GM18907 (cell line): Measurements from ENCODE around the gene GAMT.
"Not testable (repeated sequence)": the region's sequence is repeated elsewhere in the genome, so short reads cannot be mapped to it uniquely, and the experiment has no call there.

Experiments used
- ATAC-seq: cut with Tn5 transposase; IDR thresholded peaks from one replicate; pipeline ENCODE4 v1.9.1; 2021; ENCODE audit warnings: mild to moderate bottlenecking, moderate library complexity; ENCODE audit not compliant: unreplicated experiment

GAMT gene

DNA sequence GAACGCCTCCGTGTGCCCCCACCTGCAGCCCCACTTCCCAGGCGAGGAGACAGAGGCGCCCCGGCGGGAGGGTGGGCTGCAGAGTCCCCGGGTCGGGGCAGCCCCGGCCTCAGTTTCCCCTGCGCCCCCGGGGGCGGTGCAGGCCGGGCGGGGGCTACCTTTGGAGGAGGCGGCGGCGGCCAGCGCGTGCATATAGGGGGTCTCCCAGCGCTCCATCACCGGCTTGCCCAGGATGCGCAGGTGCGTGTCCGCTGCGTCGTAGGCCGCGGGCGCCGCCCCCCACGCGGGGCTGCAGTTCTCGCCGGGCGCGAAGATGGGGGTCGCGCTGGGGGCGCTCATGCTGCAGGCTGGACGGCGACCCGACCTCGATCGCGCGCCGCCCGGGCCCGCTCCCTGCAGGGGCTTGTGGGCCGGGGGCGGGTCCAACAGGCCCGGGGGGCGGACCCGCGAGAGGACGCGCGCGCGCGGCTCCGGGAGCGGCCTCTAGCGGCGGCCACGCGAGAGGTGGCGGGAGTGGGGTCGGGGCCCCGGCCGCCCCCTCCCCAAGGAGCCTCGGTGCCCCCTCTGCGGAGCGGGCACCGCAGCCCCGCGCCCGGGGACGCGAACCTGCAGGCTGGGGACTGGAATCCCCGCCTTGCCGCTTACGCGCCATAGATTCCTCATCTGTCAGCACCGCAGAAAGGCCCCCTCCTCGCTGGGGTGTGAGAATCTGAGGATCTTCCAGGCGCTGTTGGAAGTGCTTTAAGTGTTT is at the start of gene GAMT:
Gene GAMT (minus strand): TSS at position 405 of the 751 bp plus-strand sequence. CDS start 66 bp downstream, at position 339.
- no peak for ATAC-seq

DNA sequence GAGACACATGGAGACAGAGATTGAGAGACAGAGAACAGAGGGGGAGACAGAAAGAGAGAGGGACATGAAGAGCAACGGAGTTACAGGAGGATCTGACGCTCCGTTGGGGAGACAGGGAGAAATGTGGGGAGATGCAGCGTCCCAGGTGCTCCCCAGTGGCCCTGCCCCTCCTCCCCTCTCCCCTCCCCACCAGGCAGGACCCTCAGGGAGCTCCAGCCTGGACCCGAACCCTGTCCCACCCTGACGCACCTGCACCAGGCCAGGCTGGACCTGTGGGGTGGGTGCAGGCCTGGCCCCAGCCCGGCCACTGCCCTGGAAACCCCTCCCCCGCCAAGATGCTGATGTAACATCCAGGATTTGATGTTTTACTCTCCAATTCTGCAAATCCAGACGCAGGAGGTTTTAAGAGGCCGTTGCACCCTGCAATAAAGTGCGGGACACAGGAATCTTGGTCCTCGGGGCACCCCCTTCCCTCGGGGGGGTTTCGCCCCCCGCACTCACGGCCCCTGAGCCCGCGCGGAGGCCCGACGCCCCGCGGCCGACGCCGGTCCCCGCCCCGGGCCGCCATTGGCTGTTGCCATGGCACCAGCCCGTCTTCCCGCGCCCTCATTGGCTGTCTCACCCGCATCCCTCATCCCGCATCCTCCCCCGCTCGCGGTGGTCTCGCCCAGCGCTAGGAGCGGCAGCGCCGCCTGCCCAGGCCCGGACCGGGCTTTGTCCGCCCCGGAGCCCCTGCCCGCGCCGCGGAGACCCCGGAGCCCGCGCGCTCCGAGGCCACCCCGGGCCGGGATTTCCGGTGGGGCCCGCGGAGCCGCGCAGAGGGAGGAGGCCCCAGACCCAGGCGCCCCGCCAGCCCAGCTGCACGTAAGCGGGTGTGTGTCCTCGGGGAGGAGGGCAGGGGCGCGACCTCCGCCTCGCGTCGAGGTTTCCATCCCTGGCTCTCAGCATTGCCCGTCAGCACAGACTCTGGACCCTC is 48.4 kb upstream of the GAMT start, which contains the start of gene APC2:
Gene APC2 (plus strand): TSS at position 655 of the 976 bp plus-strand sequence. CDS start 2,881 bp downstream, outside the sequence.
- no peak for ATAC-seq

DNA sequence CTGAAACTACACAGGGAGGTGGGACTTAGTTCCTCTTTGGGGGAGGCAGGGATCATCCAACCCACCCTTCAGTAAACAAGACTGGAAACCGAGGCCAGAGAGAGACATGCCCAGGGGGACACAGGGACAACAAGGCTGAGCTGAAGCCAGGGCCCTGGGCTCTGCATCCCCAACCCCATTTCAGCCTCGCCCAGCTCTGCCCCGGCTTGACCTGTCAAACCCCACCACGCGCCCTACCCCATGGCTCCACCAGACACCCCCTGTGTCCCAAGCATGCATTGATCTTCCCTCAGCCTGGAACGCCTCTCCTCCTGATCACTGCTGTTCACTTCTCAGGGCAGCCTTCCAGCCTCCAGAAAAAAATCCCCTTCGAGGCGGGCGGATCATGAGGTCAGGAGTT is 46.6 kb upstream of the GAMT start:
- ATAC-seq = no peak

DNA sequence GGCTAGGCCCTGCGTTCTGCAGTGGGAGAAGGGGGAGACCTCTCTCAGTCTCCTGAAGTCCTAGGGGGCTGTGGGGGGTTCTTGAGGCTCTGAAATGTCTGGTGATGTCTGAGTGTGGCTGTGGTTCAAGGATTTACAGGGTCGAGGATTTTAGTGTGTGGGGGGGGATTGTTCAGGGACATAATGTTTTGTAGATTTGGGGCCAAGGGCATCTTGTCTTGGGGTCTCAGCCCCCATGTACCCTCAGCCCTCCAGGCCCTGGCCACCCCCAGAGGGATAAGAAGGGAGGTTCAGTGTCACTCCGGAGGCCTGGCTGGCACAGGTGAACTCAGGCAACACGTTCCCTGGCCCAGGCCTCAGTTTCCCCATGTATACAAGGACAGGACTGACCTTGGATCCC is 46.2 kb upstream of the GAMT start:
- no peak for ATAC-seq

DNA sequence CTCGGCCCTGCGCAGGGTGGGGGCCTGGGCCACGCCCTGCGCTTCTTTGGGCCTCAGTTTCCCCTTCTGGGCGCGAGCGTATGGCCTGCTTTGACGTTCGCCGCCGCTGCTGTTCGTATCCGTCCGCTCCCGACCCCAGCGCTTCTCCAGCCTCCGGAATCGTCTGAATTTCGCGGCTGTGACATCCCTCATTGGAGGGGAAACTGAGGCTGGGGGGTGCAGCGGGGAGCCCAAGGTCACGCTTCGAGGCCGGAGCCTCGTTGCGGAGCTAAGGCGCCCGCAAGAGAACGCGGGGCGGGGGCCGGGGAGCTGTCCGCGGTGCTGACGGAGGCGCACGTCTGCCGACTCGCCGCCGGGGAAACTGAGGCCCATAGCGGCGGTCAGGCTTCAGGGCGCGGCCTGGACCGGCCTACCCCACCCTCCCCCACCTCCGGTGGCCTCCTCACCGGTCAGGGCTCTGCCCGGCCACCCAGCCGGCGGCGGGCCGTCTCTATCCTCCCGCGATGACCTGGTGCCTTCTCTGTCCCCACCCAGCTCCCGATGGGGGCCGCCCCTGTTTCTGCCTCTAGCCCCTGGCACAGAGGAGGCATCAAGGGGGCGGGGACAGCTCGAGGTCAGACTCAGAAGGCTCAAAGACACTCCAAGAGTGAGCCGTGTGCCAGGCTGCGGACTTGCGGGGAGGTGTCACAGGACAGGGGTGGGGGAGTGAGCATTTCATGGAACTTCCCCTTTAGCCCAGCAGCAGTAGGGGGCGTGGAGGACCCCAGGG is 45.6 kb upstream of the GAMT start:
- no peak for ATAC-seq

DNA sequence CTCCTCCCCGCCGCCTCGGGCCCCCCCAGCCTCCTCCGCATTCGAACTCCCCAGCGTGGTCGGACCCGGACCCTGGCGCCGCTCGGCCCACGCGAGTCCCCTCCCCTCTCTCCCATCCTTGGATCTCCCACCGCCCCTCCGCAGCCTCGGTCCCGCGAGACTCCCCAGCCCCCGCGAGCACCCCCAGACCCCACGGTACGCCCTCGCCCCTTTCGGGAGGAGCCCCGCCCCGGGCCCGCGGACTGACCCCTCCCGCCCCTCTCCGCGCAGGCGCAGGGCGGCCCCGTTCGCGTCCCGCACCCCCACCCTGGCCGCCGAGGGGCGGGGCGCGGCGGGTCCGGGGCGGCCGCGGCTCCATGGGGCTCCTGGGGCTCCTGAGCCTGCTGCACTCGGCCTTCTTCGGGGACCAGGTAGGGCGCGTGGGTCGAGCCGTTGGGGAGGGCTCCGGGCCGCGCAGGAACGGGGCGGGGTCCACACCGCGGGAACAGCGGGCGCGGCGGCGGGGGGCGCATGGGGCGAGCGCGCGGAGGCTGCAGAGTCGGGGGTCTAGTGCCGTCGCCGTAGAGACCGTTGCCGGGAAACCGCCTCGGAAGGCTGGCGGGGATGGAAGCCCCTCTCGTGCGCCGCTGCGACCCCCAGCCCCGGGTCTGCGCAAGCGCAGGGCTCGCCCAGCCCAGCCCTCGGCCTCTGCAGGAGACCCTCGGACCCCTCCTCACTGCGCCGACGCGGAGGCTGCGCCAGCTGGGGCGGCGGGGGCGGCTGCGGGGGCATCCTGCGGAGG is 44.8 kb upstream of the GAMT start:
- no peak for ATAC-seq

DNA sequence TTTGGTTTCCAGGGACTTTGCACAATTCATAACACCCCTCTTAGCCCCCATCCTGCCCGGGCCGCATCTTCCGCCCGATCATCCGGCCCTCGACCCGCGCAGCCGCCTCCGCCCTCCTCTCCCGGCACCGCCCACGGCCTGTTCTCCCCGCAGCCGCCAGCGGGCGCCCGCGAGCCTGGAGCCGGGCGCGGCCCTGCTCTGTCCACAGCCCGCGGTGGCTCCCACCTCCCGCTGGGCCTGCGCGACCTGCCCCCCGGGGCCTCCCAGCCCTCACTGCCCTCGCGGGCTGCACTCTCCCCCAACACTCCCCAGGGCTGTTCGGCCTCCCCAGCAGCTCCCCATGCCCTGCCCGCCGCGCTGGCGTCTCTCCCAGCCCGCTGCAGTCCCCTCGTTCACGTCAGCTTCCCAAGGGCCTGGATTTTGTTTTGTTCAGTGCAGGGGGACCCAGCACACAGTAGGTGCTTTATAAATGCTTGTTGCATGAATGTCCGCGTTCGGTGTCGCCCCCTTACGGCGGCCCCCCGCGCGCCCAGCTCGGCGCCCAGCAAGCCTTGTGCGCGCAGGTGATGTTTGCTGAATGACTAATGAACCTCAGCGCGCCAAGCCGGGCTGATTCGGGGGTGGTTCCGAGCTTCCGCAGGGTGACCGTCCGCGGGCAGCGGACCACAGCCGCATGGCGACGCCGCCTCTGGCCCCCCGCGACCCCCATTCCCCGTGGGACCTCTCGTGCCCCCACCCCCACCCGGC is 44.0 kb upstream of the GAMT start:
- ATAC-seq = peak; percentile 73

DNA sequence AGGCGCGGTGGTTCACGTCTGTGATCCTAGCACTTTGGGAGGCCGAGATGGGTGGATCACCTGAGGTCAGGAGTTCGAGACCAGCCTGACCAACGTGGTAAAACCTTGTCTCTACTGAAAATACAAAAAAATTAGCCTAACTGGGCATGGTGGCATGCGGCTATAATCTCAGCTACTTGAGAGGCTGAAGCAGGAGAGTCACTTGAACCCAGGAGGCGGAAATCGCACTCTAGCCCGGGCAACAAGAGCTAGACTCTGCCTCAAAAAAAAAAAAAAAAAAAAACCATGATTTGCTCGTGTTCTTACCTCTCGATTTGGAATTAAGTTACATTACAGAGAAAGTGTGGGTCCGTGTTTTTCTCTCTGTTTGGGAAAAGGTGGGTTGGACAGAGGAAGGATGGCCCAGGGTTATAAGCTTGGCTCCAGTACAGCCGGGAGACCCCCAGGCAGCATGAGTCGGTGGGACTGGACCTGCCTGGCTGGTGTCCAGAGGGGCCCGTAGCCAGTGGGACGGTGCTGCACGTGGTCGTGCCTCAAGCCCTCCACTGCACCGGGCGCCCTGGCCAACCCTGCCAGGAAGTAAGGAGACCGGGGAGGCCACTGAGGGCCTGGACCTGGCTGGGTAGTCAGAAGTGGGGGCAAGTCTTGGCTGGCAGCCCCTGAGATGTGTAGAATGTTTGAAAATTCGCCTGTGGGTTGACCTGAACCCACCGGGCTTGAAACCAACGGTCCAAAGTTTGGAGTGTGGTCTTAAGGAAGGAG is 40.5 kb upstream of the GAMT start:
- ATAC-seq = no peak

DNA sequence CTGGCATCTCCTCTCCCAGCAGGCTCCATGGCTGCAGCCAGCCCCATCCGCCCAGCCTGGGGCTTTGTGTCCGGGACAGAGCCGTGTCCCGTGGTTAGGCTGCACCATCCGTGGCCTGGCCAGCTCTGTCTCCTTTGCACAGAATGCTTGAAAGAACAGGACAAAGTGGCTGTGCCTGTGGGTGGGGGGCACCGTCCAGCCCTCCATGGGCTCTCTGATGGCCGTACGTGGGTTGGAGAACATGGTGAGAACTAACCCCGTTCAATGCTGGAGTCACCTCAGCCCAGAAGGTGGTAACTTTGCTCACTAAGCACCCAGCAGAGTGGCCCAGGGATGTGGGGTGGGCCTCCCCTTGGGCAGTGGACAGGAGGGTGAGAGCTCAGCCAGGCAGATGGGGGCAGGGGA is 39.7 kb upstream of the GAMT start:
- no peak for ATAC-seq

DNA sequence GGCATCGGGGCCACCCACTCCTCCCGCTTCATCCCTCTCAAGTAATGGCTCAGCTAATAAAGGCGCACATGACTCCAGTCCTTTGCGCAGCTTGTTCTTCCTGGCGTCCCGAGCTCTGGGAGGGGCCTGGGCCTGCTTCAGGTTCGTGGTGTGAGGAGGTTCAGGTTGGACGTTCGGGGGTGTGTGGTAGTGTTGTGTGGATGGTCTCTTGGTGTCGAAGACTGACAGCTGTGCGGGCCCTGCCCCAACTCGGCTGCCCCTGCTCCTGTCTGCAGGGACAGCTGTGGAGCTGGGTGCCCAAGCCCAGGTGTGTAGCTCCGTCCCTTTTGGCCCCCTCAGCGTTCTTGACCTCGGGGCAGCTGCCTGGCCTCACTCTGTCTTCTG is 39.1 kb upstream of the GAMT start:
- no peak for ATAC-seq

DNA sequence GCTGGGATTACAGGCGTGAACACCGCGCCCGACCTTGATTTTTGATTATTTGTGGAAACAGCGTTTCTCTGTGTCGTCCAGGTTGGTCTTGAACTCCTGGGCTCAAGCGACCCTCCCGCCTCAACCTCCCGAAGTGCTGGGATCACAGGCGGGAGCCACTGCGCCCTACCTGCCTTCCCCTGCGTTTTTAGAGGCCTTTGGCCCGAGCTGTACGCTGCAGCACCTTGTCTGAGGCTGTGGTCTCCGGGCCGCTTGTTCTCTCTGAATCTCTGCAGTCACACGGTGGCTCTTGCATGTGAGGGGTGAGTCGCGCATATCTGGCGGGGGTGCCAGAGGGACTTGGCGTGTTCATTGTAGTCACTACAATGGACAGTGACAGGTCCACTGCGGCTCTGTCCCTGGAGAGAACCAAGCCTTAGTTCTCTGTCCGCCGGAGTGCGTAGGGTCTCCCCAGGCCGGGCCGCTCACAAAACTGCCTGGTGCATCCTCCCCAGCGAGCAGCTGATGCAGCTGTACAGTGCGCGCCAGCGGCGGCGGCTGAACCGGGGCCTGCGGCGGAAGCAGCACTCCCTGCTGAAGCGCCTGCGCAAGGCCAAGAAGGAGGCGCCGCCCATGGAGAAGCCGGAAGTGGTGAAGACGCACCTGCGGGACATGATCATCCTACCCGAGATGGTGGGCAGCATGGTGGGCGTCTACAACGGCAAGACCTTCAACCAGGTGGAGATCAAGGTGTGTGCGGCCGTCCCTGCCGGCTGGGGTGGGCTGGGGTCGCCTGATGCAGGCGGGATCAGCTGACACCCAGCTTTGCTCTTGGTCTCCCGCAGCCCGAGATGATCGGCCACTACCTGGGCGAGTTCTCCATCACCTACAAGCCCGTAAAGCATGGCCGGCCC is 38.4 kb upstream of the GAMT start:
- ATAC-seq = not testable (repeated sequence)

DNA sequence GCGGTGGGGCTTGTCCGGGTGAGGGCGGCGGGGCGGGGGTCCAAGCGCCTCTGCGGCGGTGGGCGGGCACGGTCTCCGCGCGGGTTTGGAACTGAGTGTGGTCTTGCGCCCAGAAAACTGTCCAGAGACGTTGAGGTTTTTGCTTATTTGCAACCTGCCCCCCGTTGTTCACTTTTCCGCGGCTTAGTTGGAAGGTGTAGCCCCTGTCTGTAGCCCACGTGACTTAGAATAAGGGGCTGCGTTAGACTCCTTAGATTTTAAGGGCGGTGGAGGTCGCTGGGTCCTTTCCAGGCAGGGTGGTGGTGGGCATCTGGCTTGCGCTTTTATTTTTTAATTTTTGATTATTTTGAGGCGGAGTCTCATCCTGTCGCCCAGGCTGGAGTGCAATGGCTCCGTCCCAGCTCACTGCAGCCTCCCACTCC is 37.6 kb upstream of the GAMT start:
- ATAC-seq = no peak

DNA sequence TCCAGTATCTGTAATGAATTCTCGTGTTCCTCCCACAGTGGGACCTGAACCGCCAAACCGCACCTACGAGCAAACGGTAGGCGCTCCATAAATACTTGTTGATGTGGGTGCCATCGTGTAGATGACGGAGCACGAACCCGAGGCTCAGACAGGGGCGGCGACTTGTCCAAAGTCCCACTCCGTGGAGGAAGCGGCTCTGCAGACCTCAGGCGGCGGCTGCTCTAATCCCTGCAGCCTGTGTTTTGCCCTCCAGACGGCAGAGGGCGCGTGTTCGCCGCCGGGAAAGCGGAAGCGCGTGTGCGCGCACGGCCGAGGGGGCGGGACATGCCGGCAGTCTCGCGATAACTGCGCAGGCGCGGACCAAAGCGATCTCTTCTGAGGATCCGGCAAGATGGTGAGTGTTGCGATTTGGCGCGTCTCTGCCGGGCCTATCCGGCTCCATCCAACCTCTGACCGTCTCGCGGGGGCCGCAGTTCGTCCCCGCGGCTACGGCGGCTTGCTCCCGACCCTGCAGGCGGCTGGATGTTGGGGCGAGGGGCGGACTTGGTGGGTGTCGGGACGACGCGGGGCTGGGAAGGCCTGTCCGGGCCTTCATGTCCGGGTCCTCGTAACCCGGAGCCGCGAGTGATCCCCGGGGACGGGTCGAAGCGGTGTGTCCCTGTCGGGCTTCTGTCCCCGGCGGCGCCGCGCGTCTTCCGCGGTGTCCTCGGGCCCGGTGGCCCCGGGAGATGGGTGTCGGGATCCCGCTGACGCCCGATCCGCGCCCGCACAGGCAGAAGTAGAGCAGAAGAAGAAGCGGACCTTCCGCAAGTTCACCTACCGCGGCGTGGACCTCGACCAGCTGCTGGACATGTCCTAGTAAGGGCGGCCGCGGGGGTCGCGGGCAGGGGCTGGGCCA is 36.9 kb upstream of the GAMT start, which contains the start of gene RPS15:
Gene RPS15 (plus strand): TSS at position 362 of the 898 bp plus-strand sequence. CDS start 30 bp downstream, at position 392.
- ATAC-seq = peak; percentile 78

DNA sequence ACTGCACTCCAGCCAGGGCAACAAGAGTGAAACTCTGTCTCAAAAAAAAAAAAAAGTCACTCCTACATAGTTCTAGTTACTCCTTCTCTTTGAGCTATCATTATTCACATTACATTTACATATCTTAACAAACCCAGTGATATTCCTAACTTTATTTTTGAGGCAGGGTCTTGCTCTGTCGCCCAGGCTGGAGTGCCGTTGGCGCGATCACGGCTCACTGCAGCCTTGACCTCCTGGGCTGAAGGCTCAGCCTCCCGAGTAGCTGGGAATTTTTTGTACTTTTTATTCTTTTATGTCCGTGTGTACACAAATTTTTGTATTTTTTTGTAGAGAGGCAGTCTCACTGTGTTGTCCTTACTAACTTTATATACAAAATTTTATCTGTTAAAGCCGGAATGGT is 36.3 kb upstream of the GAMT start:
- no peak for ATAC-seq

DNA sequence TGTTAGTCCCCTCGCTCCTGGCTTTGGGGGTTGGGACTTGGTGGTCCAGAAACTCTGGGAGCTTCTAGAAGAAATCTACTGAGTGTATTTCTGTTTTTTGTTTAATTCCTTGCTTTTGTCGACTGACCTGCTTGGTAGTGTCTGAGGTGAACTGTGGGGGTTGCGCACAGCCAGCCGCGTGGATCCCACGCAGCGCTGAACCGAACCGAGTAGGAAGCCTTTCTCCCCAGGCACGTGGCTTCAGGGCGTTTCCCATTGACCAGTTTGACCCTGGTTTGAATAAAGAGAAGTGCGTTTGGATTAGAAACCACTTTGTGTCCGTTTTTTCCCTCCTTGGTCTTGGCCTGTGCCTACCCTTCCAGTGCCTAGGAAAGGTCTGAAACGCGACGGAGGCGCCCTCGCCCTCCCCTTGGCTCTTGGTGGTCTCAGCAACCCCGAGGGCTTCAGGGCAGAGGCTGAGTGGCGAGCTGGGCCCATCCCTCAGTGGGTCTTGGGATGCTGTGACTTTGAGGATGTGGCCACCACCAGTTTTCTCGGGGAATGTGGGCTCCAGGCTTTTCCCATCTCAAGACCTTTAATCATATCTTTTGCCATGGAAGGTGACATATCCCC is 34.1 kb upstream of the GAMT start:
- ATAC-seq = no peak

DNA sequence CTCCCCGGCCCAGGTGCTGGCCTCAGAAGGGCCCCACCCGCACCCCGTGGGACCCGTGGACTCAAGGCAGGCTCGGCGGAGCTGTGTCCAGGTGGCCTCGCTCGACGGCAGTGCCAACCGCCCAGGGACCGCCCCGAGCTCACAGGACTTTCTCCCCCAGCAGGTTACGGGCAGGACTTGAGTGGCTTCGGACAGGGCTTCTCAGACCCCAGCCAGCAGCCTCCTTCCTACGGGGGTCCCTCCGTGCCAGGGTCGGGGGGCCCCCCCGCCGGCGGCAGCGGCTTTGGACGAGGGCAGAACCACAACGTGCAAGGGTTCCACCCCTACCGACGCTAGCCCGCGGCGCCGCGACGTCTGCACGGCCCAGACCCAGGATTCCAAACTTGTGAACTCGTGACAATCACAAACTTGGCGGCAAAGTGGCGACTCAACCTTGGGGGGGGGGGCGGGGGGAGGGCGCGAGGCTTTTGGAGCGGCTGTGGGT is 33.3 kb upstream of the GAMT start:
- ATAC-seq = no peak
